Heart left ventricle (tissue), 16 donors: ENCODE data around the gene NYAP2. TPM values are rescaled to one million over a fixed set of nuclear protein-coding genes. Genes with fewer than 3 reads are reported as not detected.

Experiments used
- ATAC-seq, 4 donors: fragments of 200-7000 bp; cut with Tn5 transposase; one replicate each; pipeline ENCODE4 v1.9.1; 2020 to 2022; ENCODE audit warnings: moderate library complexity in 4 of 4, mild to moderate bottlenecking in 3 of 4, moderate number of reproducible peaks in 1 of 4
- DNase-seq, 5 donors: peaks; one replicate each; pipeline ENCODE4 v3.0.0-alpha.2; 2020
- H3K27ac ChIP-seq, 12 donors: fragments of 200-600 bp; sonication (generic) in 4 of 12; one replicate each; pipeline versions ENCODE4 v1.5.0 to v1.8.0; 2016 to 2022; ENCODE audit warnings: mild to moderate bottlenecking in 2 of 12
- H3K27me3 ChIP-seq, 9 donors: fragments of 200-600 bp; sonication (generic) in 2 of 9; one replicate each; pipeline versions ENCODE4 v1.5.1 to v1.8.0; 2016 to 2022; ENCODE audit warnings: mild to moderate bottlenecking in 3 of 9
- H3K36me3 ChIP-seq, 9 donors: fragments of 200-600 bp; sonication (generic) in 2 of 9; one replicate each; pipeline versions ENCODE4 v1.5.0 to v1.8.0; 2018 to 2022; ENCODE audit warnings: mild to moderate bottlenecking in 2 of 9
- H3K4me1 ChIP-seq, 12 donors: fragments of 200-600 bp; sonication (generic) in 4 of 12; one replicate each; pipeline versions ENCODE4 v1.5.0 to v1.8.0; 2016 to 2022; ENCODE audit warnings: mild to moderate bottlenecking in 3 of 12
- H3K4me3 ChIP-seq, 12 donors: fragments of 200-600 bp; sonication (generic) in 4 of 12; one replicate each; pipeline versions ENCODE4 v1.5.0 to v1.8.0; 2017 to 2022; ENCODE audit warnings: mild to moderate bottlenecking in 9 of 12, moderate library complexity in 4 of 12
- H3K9me3 ChIP-seq, 12 donors: fragments of 200-600 bp; sonication (generic) in 4 of 12; one replicate each; pipeline versions ENCODE4 v1.5.0 to v1.8.0; 2016 to 2022; ENCODE audit warnings: mild to moderate bottlenecking in 1 of 12
- POLR2A ChIP-seq, 2 donors: fragments of 450-650 bp; IDR thresholded peaks; one replicate each; pipeline ENCODE4 v1.6.1; 2017; ENCODE audit warnings: antibody characterized with exemption in 2 of 2, mild to moderate bottlenecking in 2 of 2, moderate library complexity in 2 of 2
- WGBS, 4 donors: extraction: QIAGEN DNeasy Blood & Tissue Kit in 2 of 4; methylation state at CpG; one replicate each; pipeline versions ENCODE4 v1.1.5 to v1.1.7; 2013 to 2018; 5-methylcytosine and 5-hydroxymethylcytosine counted together
- intact Hi-C, 10 donors: fragments of 100-400 bp; cut with DNase I; formaldehyde crosslinking; loops; one replicate each; pipeline versions ENCODE4 v1.11.1 to v1.14.2; 2022
- polyA plus RNA-seq, 2 donors: library from polyadenylated mRNA; stranded (reverse); fragments of 200-250 nt; gene quantifications; one replicate each; pipeline ENCODE4 v1.2.3, GENCODE V29; 2013
- total RNA-seq, 9 donors: library from RNA; depleted of rRNA in 2 of 9; stranded (reverse); fragments of >200 nt in 2 of 9; fragmentation: NEBNext Ultra II Directional in 3 of 9; extraction: Animal tissue kit (Norgen Biotek cat#: 25700) in 3 of 9; gene quantifications; one replicate each; pipeline versions ENCODE4 v1.1.0 to v1.2.4, GENCODE V29; 2016 to 2023
- TF ChIP-seq, protein P1 (sequence below), 12 donors: fragments of 200-600 bp; sonication (generic) in 4 of 12; IDR thresholded peaks; one replicate each; pipeline versions ENCODE4 v1.5.0 to v1.8.0; 2018 to 2022; ENCODE audit warnings: antibody characterized with exemption in 12 of 12, mild to moderate bottlenecking in 5 of 12
- donor health status: ischemic (EF 13 %, LVEDD 7.1; RV severe dilation, severe dysfunction).
- donor health status: healthy with polysubstance abuse.
- donor health status: DM: no; HTN: yes; CAD: no.
- donor health status: DM: no; HTN: no; CAD: no.
- donor health status: ischemic (EF 25% LVEDD 6.9; RV normal size, moderate dysfunction).
- donor health status: ischemic (EF 25% LVEDD 5.7; RV mildly dilated, moderate dysfunction).
- donor health status: healthy.
- donor health status: DM: yes; HTN: yes; CAD: no.
- donor health status: ischemic (EF 35%, LVEDD 5.7; RV mildly dilated, moderate dysfunction).
- donor health status: nonischemic (EF 11% LVEDD 7.7; RV severe dilation, severe dysfunction).
- donor health status: DM: yes; HTN: yes; CAD: no.
- donor health status: PGD.
- donor health status: ischemic (EF 29% LVEDD 5.4; RV normal size, mild dysfunction).
- donor health status: nonischemic (EF 23%, LVEDD 6.1; RV moderate dilation, normal function).

NYAP2 gene
- total and polyA plus RNA-seq, 11 donors: not detected

DNA sequence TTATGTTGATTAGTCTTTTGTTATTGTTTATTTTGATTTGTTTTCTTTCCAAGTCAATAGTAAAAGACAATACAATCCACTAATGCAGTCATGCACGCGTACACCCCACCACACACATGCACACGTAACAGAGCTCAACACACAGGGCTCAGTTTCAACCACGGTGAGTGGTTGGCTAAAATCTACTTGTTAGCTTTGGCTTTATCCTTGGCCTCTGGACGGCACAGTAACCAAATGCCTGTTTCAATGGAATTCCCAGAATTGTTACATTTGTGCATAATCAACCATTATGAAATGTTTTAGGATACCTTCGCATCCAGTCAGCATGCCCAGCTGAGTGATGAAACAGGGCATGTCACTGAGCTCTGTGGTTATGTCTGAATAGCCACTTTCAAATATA is 53.2 kb downstream of the NYAP2 start:
- ATAC-seq: no peak
- no peak overlapping the region for H3K4me3 ChIP-seq
- H3K36me3 ChIP-seq: no peaks in the 10 kb centered on the region
- WGBS, 4 donors: 81 to 83% (median 82%) methylated on average over 6 of the region's 6 CpGs
- intact Hi-C loops: no loop called here
- TF ChIP-seq, protein P1, sequence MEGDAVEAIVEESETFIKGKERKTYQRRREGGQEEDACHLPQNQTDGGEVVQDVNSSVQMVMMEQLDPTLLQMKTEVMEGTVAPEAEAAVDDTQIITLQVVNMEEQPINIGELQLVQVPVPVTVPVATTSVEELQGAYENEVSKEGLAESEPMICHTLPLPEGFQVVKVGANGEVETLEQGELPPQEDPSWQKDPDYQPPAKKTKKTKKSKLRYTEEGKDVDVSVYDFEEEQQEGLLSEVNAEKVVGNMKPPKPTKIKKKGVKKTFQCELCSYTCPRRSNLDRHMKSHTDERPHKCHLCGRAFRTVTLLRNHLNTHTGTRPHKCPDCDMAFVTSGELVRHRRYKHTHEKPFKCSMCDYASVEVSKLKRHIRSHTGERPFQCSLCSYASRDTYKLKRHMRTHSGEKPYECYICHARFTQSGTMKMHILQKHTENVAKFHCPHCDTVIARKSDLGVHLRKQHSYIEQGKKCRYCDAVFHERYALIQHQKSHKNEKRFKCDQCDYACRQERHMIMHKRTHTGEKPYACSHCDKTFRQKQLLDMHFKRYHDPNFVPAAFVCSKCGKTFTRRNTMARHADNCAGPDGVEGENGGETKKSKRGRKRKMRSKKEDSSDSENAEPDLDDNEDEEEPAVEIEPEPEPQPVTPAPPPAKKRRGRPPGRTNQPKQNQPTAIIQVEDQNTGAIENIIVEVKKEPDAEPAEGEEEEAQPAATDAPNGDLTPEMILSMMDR (IDR thresholded peaks at IDR 0.05): no peak
- TF ChIP-seq POLR2A (IDR thresholded peaks at IDR 0.05): no peak
- H3K27ac ChIP-seq: no peak overlapping the region
- H3K27me3 ChIP-seq: no peaks in the 10 kb centered on the region
- no peaks in the 10 kb centered on the region for H3K4me1 ChIP-seq
- no peaks in the 10 kb centered on the region for H3K9me3 ChIP-seq
- DNase-seq: no peak

DNA sequence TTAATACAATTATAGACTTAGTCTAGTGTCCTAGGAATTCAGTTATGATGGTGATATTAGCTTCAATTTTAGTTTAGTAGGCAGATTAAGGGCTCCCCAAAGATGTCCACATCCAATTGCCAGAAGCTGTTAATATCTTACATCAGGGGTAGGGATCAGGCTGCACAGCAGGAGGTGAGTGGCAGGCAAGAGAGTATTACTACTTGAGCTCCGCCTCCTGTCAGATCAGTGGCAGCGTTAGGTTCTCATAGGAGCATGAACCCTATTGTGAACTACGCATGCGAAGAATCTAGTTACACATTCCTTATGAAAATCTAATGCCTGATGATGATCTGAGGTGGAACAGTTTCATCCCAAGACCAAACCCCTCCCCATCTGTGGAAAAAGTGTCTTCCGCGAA is 54.9 kb downstream of the NYAP2 start:
- no peak for ATAC-seq
- TF ChIP-seq, protein P1 (IDR thresholded peaks at IDR 0.05): no peak
- no peak for TF ChIP-seq POLR2A (IDR thresholded peaks at IDR 0.05)
- intact Hi-C loops: no loop called here

DNA sequence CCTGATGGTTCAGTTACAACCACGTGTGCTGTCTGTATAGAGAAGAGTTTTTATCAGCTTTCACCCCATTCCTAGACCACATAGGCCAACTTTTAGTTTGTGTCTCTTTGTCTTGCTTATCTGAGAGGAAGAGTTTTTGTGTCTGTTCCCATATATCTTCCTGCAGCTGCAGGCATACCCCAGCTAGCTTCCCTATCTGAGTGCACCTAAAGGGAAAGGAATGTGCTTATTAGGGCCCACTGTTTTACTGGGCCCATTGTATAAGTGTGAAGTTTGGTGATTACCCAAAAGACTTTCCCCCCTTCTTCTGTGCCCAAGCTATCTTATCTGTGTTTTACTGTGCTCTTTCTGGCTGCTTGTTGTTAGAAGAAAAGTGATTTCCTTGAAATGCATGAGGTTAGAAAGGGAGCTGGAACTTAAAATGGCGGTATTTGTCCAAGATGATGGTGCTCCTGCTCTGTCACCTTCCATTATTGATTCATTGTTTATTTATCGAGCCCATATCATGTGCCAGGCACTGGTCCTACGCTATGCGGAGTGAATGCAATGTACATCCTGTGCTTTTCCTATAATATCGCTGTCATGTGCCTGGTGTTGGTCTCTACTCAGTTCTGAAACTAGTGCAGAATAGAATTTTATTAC is 57.2 kb downstream of the NYAP2 start:
- no peak for ATAC-seq
- no peak for DNase-seq
- Histone ChIP-seq H3K36me3 (no peaks in the 10 kb centered on the region), H3K27ac (no peak overlapping the region), H3K4me3 (no peak overlapping the region), H3K27me3 (no peaks in the 10 kb centered on the region), H3K9me3 (no peaks in the 10 kb centered on the region), H3K4me1 (no peaks in the 10 kb centered on the region)
- TF ChIP-seq, protein P1 (IDR thresholded peaks at IDR 0.05): no peak
- TF ChIP-seq POLR2A (IDR thresholded peaks at IDR 0.05): no peak
- intact Hi-C loops: no loop called here
- WGBS, 4 donors: 56 to 62% (median 58%) methylated on average over 6 of the region's 6 CpGs

More for the DNA sequence above, 54.9 kb downstream of the NYAP2 start:
- 89 to 96% (median 91%) methylated on average over 6 of the region's 6 CpGs for WGBS, 4 donors
- Histone ChIP-seq H3K27ac (no peak overlapping the region), H3K27me3 (no peaks in the 10 kb centered on the region), H3K4me3 (no peak overlapping the region), H3K9me3 (no peaks in the 10 kb centered on the region), H3K36me3 (no peaks in the 10 kb centered on the region), H3K4me1 (no peaks in the 10 kb centered on the region)
- no peak for DNase-seq

DNA sequence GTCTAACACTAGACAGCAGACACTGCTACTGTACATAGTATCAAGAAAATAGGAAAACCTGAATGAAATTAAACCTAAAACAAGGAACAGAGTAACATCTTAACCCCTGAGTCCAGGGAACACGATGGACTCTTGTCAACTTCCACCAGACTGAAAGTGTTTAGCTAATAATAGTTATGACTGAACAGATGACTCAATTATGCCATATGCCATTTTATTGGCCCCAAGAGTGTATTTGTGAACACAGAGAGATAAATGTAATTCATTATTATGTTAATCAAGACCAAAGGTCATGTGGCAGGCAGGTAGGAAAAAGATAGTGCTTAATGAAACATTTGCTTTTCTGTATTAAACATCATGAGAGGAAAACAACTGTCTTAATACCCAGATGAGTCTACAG is 58.0 kb downstream of the NYAP2 start:
- Histone ChIP-seq H3K4me3 (no peak overlapping the region), H3K27ac (no peak overlapping the region), H3K9me3 (no peaks in the 10 kb centered on the region), H3K4me1 (no peaks in the 10 kb centered on the region), H3K27me3 (no peaks in the 10 kb centered on the region), H3K36me3 (no peaks in the 10 kb centered on the region)
- intact Hi-C loops: no loop called here
- ATAC-seq: no peak
- 37 to 40% (median 39%) methylated on average over 1 of the region's 1 CpG for WGBS, 4 donors
- TF ChIP-seq, protein P1 (IDR thresholded peaks at IDR 0.05): no peak
- no peak for TF ChIP-seq POLR2A (IDR thresholded peaks at IDR 0.05)
- no peak for DNase-seq
